Upper lobe of right lung (tissue), 1 donor: ENCODE results near the gene CFP. TPM values are rescaled to one million over a fixed set of nuclear protein-coding genes. Genes with fewer than 3 reads are reported as not detected.
A peak's percentile ranks its signal among the peaks of the same experiment; 100 is the strongest.

ENCODE experiments used
- ATAC-seq: fragments of 200-7000 bp; cut with Tn5 transposase; one replicate; pipeline ENCODE4 v1.9.1; 2020; ENCODE audit warnings: mild to moderate bottlenecking, moderate library complexity
- DNase-seq: peaks from one replicate; pipeline ENCODE4 v3.0.0-alpha.2; 2020
- H3K27ac ChIP-seq: fragments of 200-600 bp; one replicate; pipeline ENCODE4 v1.8.0; 2022
- H3K27me3 ChIP-seq: fragments of 200-600 bp; one replicate; pipeline ENCODE4 v1.8.0; 2022; ENCODE audit warnings: mild to moderate bottlenecking
- H3K36me3 ChIP-seq: fragments of 200-600 bp; one replicate; pipeline ENCODE4 v1.8.0; 2022
- H3K4me1 ChIP-seq: fragments of 200-600 bp; one replicate; pipeline ENCODE4 v1.8.0; 2022
- H3K4me3 ChIP-seq: fragments of 200-600 bp; one replicate; pipeline ENCODE4 v1.8.0; 2022; ENCODE audit warnings: mild to moderate bottlenecking
- H3K9me3 ChIP-seq: fragments of 200-600 bp; one replicate; pipeline ENCODE4 v1.8.0; 2022
- intact Hi-C: fragments of 100-400 bp; cut with DNase I; formaldehyde crosslinking; loops from one replicate; pipeline ENCODE4 v1.11.0; 2022
- total RNA-seq: library from RNA; stranded (reverse); fragmentation: NEBNext Ultra II Directional; extraction: Animal tissue kit (Norgen Biotek cat#: 25700); gene quantifications from one replicate; pipeline ENCODE4 v1.2.1, GENCODE V29; 2021
- TF ChIP-seq, protein P1 (sequence below): fragments of 200-600 bp; IDR thresholded peaks from one replicate; pipeline ENCODE4 v1.8.0; 2022; ENCODE audit warnings: antibody characterized with exemption
- donor health status: DM: no; HTN: yes; CAD: no; lungs with severe emphysema.

CFP gene
- total RNA-seq, 1 donor from 2014 or later: 14.9 TPM

GRCh38 chrX:47618923-47619485 lies 10.7 kb downstream of the CFP start:
- intact Hi-C loops: no loop called here
- DNase-seq (no peak), ATAC-seq (no peak)
- TF ChIP-seq, protein P1, sequence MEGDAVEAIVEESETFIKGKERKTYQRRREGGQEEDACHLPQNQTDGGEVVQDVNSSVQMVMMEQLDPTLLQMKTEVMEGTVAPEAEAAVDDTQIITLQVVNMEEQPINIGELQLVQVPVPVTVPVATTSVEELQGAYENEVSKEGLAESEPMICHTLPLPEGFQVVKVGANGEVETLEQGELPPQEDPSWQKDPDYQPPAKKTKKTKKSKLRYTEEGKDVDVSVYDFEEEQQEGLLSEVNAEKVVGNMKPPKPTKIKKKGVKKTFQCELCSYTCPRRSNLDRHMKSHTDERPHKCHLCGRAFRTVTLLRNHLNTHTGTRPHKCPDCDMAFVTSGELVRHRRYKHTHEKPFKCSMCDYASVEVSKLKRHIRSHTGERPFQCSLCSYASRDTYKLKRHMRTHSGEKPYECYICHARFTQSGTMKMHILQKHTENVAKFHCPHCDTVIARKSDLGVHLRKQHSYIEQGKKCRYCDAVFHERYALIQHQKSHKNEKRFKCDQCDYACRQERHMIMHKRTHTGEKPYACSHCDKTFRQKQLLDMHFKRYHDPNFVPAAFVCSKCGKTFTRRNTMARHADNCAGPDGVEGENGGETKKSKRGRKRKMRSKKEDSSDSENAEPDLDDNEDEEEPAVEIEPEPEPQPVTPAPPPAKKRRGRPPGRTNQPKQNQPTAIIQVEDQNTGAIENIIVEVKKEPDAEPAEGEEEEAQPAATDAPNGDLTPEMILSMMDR: no peak
- Histone ChIP-seq H3K36me3 (no peaks in the 10 kb centered on the region), H3K27me3 (no peaks in the 10 kb centered on the region), H3K27ac (no peak overlapping the region), H3K4me1 (no peaks in the 10 kb centered on the region), H3K9me3 (no peaks in the 10 kb centered on the region), H3K4me3 (peak overlapping the region; percentile 38)

- no peak for DNase-seq
- Histone ChIP-seq H3K9me3 (no peaks in the 10 kb centered on the region), H3K36me3 (no peaks in the 10 kb centered on the region), H3K27ac (no peak overlapping the region), H3K4me1 (no peaks in the 10 kb centered on the region), H3K27me3 (no peaks in the 10 kb centered on the region), H3K4me3 (no peak overlapping the region)
- intact Hi-C loops: no loop called here
- ATAC-seq: no peak
- TF ChIP-seq, protein P1: no peak
These were observed 15.1 kb downstream of the CFP start for GRCh38 chrX:47614618-47615017.

DNA sequence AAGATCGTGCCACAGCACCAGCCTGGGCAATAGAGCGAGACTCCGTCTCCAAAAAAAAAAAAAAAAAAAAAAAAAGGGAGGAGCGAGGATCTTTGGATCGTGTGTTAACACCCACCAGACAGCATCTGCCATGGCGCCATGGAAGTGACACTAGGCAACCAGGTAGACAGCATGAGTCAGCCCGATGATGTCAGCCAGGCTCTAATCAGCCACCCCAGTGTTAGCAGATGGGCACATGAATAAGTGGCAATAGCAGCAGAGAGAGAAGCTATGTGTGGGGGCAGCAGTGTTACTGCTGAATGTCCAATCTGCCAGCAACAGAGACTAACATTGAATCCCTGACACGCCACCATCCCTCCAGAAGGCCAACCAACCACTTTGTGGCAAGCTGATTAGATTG lies 16.6 kb downstream of the CFP start:
- Histone ChIP-seq H3K9me3 (no peaks in the 10 kb centered on the region), H3K27ac (no peak overlapping the region), H3K36me3 (no peaks in the 10 kb centered on the region), H3K4me1 (no peaks in the 10 kb centered on the region), H3K4me3 (no peak overlapping the region), H3K27me3 (no peaks in the 10 kb centered on the region)
- ATAC-seq (no peak), DNase-seq (no peak)
- TF ChIP-seq, protein P1: no peak
- intact Hi-C loops: no loop called here

- no peaks in the 10 kb centered on the region for H3K4me1 ChIP-seq
- intact Hi-C loops: no loop called here
- no peaks in the 10 kb centered on the region for H3K36me3 ChIP-seq
- DNase-seq (no peak), ATAC-seq (no peak)
- TF ChIP-seq, protein P1: no peak
- no peaks in the 10 kb centered on the region for H3K27me3 ChIP-seq
- no peak overlapping the region for H3K27ac ChIP-seq
- H3K4me3 ChIP-seq: no peak overlapping the region
- no peaks in the 10 kb centered on the region for H3K9me3 ChIP-seq
These were observed 17.3 kb downstream of the CFP start for GRCh38 chrX:47612418-47612817.

DNA sequence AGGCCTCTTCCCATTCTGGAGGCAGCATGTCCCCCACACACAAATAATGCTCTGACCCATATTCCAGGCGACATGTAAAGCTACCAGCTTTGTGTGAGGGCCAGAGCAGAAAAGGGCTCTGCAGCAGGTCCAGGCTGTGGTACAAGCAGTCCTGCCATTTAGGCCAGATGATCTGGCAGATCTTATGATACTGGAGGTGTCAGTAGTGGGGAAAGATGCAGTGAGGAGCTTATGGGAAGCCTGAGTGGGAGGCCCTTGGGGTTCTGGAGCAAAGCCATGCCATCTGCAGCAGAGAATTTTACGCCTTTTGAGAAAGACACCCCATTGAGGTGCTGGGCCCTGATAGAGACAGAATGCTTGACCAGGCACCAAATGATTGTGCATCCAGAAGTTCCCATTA lies 17.8 kb downstream of the CFP start:
- TF ChIP-seq, protein P1: no peak
- DNase-seq (no peak), ATAC-seq (no peak)
- Histone ChIP-seq H3K4me1 (no peaks in the 10 kb centered on the region), H3K4me3 (no peak overlapping the region), H3K9me3 (no peaks in the 10 kb centered on the region), H3K27ac (no peak overlapping the region), H3K27me3 (no peaks in the 10 kb centered on the region), H3K36me3 (no peaks in the 10 kb centered on the region)
- intact Hi-C loops: no loop called here

- DNase-seq (no peak), ATAC-seq (no peak)
- intact Hi-C loops: no loop called here
- no peaks in the 10 kb centered on the region for H3K9me3 ChIP-seq
- no peaks in the 10 kb centered on the region for H3K4me1 ChIP-seq
- TF ChIP-seq, protein P1: no peak
- H3K27ac ChIP-seq: no peak overlapping the region
- no peaks in the 10 kb centered on the region for H3K36me3 ChIP-seq
- H3K27me3 ChIP-seq: no peaks in the 10 kb centered on the region
- no peak overlapping the region for H3K4me3 ChIP-seq
These were observed 18.2 kb downstream of the CFP start for GRCh38 chrX:47611489-47611888.
